SU-DHL-6 (cell line): ENCODE data around the gene PXDC1.

ENCODE experiments used
- H2AFZ ChIP-seq: fragments of 200-600 bp; sonication (generic); 2 replicates; pipeline ENCODE4 v1.6.1; 2014; ENCODE audit warnings: low read depth, mild to moderate bottlenecking, moderate library complexity, mixed read lengths, antibody characterized with exemption, low read length; ENCODE audit not compliant: severe bottlenecking
- H3F3A ChIP-seq: fragments of 200-600 bp; shearing (Covaris generic); 2 replicates; pipeline ENCODE4 v1.6.0; 2016; ENCODE audit warnings: antibody characterized with exemption, mild to moderate bottlenecking; ENCODE audit not compliant: insufficient read depth
- H3K27ac ChIP-seq: fragments of 200-600 bp; sonication (generic); 2 replicates; pipeline ENCODE4 v1.5.1; 2016; ENCODE audit warnings: low read depth, mild to moderate bottlenecking, low read length, moderate library complexity, mixed read lengths
- H3K27me3 ChIP-seq: fragments of 200-600 bp; sonication (generic), shearing (Covaris generic); 2 replicates; pipeline ENCODE4 v1.6.0; 2014; ENCODE audit warnings: mild to moderate bottlenecking, low read length
- H3K36me3 ChIP-seq: fragments of 200-600 bp; sonication (generic); 2 replicates; pipeline ENCODE4 v1.6.1; 2014; ENCODE audit warnings: mild to moderate bottlenecking, low read length, mixed read lengths
- H3K4me2 ChIP-seq: fragments of 300-600, 200-600 bp; shearing (Covaris generic), sonication (generic); 2 replicates; pipeline ENCODE4 v1.6.0; 2014; ENCODE audit warnings: low read length, low read depth, mild to moderate bottlenecking; ENCODE audit not compliant: poor library complexity, severe bottlenecking
- H3K4me3 ChIP-seq: fragments of 200-600 bp; sonication (generic); 2 replicates; pipeline ENCODE4 v1.5.1; 2014; ENCODE audit warnings: antibody characterized with exemption, low read length, mild to moderate bottlenecking, mixed read lengths; ENCODE audit not compliant: insufficient read depth, poor library complexity, severe bottlenecking
- H3K79me2 ChIP-seq: fragments of 200-600 bp; sonication (generic); 2 replicates; pipeline ENCODE4 v1.6.1; 2014; ENCODE audit warnings: mild to moderate bottlenecking, low read length, moderate library complexity; ENCODE audit not compliant: insufficient read depth
- H3K9ac ChIP-seq: fragments of 200-600 bp; sonication (generic); 2 replicates; pipeline ENCODE4 v1.7.0; 2014; ENCODE audit warnings: mild to moderate bottlenecking, low read length
- H3K9me2 ChIP-seq: fragments of 200-600 bp; sonication (generic); replicated peaks from 2 replicates; pipeline ENCODE4 v1.6.1; 2014; ENCODE audit warnings: low read length; ENCODE audit not compliant: insufficient read depth
- H3K9me3 ChIP-seq: fragments of 200-600 bp; sonication (generic); 2 replicates; pipeline ENCODE4 v1.6.1; 2014; ENCODE audit warnings: low read length, mixed read lengths; ENCODE audit not compliant: insufficient read depth
- H4K20me1 ChIP-seq: fragments of 200-600 bp; sonication (generic); 2 replicates; pipeline ENCODE4 v1.6.1; 2014; ENCODE audit warnings: low read depth, mild to moderate bottlenecking, antibody characterized with exemption, low read length, moderate library complexity, mixed read lengths
- CTCF ChIP-seq: fragments of 200-600 bp; sonication (generic); IDR thresholded peaks from one replicate; pipeline ENCODE4 v1.5.1; 2017; ENCODE audit warnings: antibody characterized with exemption, mild to moderate bottlenecking, low read length, moderate library complexity; ENCODE audit not compliant: insufficient read depth, poor library complexity, severe bottlenecking
- EZH2phosphoT487 ChIP-seq: fragments of 200-600 bp; sonication (generic), shearing (Covaris generic); conservative IDR thresholded peaks from 2 replicates; pipeline ENCODE4 v1.6.1; 2018; ENCODE audit warnings: mild to moderate bottlenecking, antibody characterized with exemption, low read length, moderate library complexity, mixed read lengths

The PXDC1 gene

DNA sequence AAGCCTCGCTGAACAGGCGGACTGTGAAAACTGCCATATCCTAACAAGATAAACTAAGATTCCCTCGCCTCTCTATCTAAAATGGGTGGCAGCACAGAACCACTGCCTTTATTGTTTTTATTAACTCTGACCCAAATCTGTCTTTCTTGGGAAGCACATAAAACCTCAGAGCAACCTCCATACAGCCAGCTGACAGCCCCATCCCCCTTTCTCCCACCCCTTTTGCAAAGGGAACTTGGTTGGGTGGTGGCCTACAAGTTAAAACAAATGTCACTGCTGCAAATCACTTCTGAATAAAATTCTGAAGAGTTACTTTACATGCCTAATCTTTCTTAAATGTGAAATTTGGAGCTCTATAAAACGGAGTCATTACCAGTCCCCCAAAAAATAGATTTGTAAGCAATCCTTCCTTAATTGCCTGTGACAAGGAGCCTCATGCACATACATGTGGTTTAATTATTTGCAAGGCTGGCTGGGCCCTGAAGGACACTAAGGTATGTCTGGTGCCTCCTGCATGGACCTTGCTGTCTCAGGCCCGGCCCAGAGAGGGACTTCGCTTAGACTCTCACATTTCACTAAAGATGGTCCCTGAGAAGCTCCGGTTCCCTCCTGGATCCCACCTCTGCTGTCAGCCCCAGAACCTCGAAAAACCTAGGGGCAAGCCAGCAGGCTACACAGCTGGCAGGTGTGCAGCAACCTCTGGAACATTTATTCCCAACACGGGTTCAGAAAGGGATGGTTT is 21.7 kb downstream of the PXDC1 start:
- Histone ChIP-seq H3K4me3 (no peak overlapping the region), H3K36me3 (no peaks in the 10 kb centered on the region), H3K9me2 (no peaks in the 10 kb centered on the region), H3K9ac (no peak overlapping the region), H3K27ac (no peak overlapping the region), H3K79me2 (no peaks in the 10 kb centered on the region), H3F3A (no peaks in the 10 kb centered on the region), H4K20me1 (no peaks in the 10 kb centered on the region), H3K4me2 (no peak overlapping the region), H3K27me3 (no peaks in the 10 kb centered on the region), H3K9me3 (no peaks in the 10 kb centered on the region), H2AFZ (no peak overlapping the region)
- TF ChIP-seq CTCF: no peak
- no peak for TF ChIP-seq EZH2phosphoT487

DNA sequence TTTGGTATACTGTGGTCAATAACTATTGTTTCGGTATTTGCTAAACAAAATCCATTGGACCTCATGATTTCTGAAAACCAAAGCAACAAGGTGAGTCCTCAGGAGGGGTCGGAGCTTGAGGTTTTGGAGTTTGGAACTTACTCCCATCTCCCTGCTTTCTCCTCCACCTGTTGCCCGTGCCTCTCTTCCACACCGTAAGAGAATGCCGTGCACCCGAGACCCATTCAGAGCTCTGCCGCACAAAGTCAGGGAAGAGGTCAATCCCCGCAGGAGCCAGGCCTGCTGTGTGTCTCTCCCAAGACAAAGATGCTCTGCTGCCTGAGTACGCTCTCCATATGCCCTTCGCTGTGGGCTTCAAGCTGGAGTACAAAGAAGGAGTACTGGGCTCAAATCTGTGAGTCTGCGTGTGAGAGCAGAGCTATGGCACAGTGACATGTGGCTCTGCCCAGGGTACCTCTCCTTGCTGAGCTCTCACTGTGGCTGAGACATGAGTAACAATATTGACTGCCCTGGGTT is 23.9 kb downstream of the PXDC1 start:
- H3K36me3 ChIP-seq: no peaks in the 10 kb centered on the region
- no peaks in the 10 kb centered on the region for H3K27me3 ChIP-seq
- TF ChIP-seq EZH2phosphoT487: no peak
- TF ChIP-seq CTCF: no peak
- H3K4me3 ChIP-seq: no peak overlapping the region
- H3F3A ChIP-seq: no peaks in the 10 kb centered on the region
- no peaks in the 10 kb centered on the region for H3K9me3 ChIP-seq
- H4K20me1 ChIP-seq: no peaks in the 10 kb centered on the region
- no peaks in the 10 kb centered on the region for H3K79me2 ChIP-seq
- H3K4me2 ChIP-seq: no peak overlapping the region
- no peak overlapping the region for H3K27ac ChIP-seq
- H3K9me2 ChIP-seq: no peaks in the 10 kb centered on the region
- H3K9ac ChIP-seq: no peak overlapping the region
- H2AFZ ChIP-seq: no peak overlapping the region

GRCh38 chr6:3727036-3727435 is 24.5 kb downstream of the PXDC1 start:
- H3K9me3 ChIP-seq: no peaks in the 10 kb centered on the region
- H3K79me2 ChIP-seq: no peaks in the 10 kb centered on the region
- H3K27ac ChIP-seq: no peak overlapping the region
- H3F3A ChIP-seq: no peaks in the 10 kb centered on the region
- no peaks in the 10 kb centered on the region for H4K20me1 ChIP-seq
- H3K27me3 ChIP-seq: no peaks in the 10 kb centered on the region
- H3K4me2 ChIP-seq: no peak overlapping the region
- H3K4me3 ChIP-seq: no peak overlapping the region
- H3K9ac ChIP-seq: no peak overlapping the region
- no peak overlapping the region for H2AFZ ChIP-seq
- TF ChIP-seq EZH2phosphoT487 (no peak), CTCF (no peak)
- no peaks in the 10 kb centered on the region for H3K9me2 ChIP-seq
- H3K36me3 ChIP-seq: no peaks in the 10 kb centered on the region
